HG03060 (cell line): Measurements from ENCODE around the gene TBC1D30.

Source experiments
- ATAC-seq: cut with Tn5 transposase; IDR thresholded peaks from one replicate; pipeline ENCODE4 v1.9.1; 2021; ENCODE audit warnings: low read depth, moderate number of reproducible peaks; ENCODE audit not compliant: unreplicated experiment

Gene TBC1D30

DNA sequence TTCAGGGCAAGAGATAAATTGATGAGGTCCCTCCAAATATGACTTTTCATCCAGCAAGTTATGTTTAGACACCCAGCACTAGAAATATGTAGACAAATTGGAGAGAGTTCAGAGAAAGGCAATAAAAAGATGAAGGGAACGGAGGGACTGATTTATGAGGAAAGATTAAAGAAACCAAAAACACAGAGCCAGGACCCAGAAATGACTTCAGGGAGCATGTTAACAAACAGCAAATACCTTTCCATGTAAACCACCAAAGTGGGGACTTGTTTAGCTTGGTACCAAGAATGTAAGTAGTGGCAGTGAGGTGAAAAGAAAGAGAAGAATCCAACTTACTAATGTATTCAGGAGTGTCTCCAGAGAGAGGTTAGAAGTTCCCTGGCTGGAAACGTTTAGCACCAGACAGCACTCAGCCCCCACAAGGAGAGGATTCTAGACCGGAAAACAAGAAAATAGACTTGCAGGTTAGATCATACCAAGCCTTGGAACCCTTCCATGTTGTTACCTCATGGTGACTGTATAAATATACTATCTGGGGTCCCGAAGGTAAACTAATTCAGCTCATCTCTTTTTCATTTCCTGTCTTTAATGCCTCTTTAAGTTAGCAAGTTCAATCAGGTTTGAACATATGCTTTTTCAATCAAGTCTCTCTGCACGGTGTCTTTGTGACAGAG lies 79.2 kb downstream of the TBC1D30 start:
- ATAC-seq = no peak

DNA sequence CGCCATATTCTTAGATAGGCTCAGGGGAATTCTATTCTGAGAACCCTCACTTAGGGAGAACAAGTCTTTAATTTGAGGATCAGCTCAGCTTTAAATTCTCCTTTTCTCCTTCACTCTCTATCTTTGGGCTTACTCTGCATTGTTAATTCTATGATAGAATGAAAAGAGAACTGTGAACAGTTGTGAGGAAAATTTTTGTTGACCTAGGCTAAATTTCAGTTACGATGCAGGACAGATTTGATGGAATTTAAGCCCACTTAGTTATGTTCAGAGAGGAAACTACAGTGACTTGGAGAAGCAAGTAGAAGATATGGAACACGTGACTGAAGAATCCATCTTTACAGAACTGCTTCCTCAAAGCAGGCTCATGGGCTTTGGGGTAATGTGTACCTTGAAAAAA lies 82.7 kb downstream of the TBC1D30 start:
- no peak for ATAC-seq

DNA sequence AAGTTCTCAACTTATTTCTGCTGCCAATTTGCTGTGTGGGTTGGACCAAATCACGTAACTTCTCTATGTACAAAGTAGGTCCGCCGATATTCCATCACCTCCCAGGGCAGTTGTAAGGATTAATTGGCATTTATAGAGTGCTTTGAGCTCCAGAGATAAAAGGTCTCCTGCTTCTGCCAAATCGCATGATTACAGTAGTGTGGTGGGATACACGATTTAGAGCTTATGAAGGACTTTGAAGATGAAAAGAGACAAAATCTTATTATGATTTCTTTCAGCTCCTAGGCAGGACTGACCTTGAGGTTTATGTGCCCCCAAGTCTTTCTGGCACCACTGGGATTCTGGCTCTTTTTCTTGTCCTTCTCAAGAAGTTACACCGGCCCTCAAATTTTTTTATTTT lies 84.7 kb downstream of the TBC1D30 start:
- ATAC-seq = no peak

DNA sequence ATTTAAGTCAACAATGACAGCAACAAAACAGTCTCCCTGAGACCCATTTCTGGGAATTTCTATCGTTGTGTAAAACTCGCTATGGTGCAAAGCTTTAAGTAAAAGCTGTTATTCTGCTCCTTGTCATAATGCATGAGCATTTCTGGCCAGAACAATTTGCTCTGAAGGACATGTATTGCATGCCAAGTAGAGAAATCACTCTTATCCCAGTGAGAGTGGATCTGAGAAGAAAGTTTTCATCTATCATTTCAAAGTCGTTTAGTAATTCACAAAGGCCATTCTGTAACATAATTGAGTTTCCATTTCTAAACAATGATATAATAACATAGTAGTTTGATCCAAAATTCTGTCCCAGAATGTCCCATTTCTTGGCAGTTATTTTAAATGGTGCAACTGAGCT lies 86.6 kb downstream of the TBC1D30 start:
- ATAC-seq = no peak

DNA sequence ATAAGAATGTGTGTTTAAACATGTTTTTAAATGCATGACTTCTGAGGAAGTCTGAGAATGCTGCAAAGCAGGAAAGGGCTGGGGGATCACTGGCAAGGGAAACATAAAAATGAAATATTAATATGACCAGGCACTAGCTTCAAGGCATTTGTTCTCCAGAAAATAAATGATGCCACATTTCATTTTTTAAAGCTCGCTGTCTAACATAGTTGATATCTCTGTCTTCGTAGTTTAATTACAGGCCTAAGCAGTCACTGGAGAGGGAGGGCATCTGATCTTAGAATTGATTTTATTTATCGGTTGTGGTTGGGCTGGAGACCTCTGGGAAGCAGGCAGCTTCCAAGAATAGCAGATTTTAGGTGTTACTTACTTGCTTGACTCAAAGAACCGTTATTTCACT lies 87.5 kb downstream of the TBC1D30 start:
- no peak for ATAC-seq

DNA sequence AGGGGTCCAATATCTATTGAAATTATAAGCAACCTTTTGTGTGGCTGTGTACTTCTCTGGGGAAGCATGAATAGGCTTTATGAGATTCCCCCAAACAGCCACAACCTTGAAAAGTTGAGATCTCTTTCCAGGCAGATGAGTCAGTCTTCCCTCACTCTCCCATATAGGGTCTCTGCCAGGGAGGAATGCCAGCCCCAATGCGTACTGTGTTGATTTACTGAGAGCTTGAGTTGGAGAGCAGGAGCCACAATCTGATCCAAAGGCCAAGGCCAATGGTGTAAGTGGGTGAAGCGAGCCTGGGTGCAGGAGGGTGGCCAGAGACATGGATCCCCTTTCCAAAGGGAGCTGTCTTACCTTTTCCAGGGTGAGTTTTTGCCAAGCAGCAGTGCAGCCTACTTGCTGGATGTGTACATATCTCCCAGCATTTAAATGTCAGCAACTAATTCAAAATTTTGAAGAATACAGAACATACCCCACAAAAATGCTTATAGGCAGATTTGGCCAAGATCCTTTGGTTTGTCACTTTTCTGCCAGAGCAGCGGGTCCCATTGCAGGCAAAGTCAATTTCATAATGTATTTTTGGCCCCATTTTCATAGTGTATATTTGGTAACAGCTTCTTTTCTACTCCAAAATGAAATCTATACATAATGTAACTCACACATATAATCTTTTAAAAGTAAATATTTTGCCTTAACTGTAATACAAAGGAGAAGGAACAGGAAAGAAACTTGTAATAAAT lies 88.2 kb downstream of the TBC1D30 start:
- no peak for ATAC-seq

DNA sequence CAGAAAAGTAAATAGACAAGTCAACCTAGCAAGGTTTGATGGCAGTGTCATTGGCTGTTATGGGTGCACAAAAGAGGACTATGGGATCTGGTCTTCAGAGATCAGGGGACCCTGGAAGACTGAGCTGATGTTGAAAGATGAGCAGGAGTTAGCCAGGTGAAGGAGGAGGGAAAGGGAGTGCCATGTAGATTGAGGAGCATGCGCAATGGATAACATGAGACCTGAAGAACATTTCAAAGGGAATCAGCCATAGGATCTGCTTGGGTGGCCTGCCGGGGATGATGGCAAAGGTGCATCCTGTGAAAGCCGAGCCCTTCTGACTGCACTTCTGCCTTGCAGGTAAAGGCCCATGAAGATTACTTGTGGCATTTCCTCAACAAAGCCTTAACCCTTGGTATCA lies 90.8 kb downstream of the TBC1D30 start:
- ATAC-seq = no peak

DNA sequence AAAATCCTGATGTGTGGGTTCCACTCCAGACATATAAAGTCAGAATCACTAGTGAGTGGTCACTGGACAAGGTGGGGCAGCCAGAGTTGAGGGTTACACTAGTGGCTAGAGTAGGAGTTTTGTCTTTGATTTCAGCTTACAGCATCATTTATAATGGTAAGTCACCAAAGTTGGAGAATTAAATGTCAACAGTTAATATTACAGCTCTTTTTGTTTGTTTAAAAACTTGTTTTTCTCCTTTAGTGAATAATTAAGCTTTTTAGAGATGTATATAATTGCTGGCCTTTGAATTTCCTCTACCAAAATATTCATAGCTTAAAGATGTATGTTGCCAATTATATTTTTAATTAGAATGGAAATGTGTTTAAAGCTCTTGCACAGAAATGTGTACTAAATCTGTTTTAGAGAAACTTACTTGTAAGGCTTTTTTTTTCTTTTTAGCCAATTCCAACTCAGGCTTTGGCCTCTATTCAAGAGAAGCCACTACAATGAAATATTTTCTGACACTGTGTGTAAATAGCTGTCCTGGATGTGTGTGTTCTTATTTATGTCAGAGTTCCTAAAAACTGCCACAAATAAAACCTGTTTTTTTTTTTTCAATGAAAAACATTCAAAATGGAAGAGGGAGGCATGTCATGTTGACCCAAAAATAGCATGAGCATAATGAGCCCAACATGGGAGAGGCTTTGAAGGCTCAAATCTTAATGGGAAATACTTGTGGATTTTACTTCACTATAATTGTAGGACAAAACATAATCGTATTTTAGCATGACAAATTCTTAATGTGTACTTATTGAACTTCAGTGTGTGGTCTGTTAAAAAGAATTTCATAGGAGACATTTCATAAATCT lies 92.2 kb downstream of the TBC1D30 start:
- ATAC-seq = no peak

DNA sequence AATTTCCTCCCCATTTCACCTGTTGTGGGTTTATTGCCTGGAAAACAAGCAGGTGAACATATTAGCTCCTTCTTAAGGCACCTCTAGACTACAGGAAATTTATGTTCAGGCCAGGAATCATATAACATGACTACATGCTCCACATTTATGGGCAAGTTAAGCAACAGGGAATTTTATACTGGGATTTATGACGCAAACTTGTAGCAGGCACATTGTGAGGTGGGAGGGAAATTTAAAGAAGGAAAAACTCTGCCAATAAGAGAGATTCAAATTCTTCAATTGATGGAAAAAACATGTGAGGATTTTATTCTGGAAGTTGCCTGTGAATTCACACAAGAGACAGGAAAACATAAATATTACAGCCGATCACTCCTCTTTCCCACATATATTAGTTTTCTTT lies 93.9 kb downstream of the TBC1D30 start:
- ATAC-seq = no peak

DNA sequence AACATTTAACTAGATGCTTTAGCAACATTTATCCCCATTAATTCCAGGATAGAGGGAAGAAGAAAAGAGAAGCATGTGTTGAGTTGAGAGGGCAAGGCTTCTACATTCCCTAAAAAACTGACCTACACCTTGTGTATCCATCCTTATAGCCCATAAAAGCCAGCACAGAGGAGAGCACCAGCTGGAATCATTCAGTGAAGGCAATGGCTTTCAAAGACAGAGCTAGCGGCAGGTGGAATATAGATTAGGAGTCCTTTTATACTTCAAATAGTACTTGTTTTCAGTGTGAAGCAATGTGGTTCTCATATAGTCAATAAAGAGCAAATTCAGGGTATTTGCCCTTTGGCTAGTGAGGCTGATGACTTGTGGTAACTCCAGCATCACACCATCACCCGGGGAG lies 94.4 kb downstream of the TBC1D30 start:
- no peak for ATAC-seq

DNA sequence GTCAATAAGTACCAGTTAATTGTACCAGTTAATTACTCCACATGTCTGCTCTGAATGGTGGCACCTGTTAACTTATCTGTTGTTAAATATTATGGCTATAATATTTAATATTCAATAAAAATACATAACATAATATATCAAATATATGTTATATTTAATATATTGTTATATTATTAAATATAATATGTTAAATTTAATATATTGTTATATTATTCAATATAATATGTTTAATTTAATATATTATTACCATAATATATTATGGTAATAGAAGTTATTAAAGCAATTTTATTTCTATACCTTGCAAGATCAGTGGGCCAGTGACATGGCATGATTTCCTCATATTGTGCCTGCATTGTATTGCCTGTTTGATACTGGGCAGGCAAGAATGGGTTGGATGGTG lies 98.4 kb downstream of the TBC1D30 start:
- ATAC-seq = no peak

DNA sequence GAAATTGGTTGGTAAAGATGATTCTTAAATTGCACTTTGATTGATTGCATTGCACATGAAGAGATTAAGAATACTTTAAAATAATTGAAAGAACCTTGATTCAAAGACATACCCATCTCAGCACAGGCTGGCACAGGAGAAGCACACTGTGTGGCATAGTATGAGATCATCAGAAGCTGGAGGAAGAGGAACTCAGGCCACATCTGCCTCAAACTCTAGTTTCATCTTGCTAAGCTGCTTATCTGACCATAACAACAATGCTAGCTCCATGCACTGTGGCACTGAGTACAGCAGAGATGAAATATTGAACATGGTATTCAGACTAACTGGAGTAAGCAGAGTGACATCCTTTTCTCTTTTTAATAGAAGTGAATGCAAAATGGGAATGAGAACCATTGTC lies 99.1 kb downstream of the TBC1D30 start:
- ATAC-seq = no peak
